ENCODE data around the gene LRP5. TPM values are rescaled to one million over a fixed set of nuclear protein-coding genes. Genes with fewer than 3 reads are reported as not detected.

The LRP5 gene
- total and polyA plus RNA-seq, 2 experiments from 2014 or later, result 26.9 to 51.1 TPM

GRCh38 chr11:68445531-68446035, 133.2 kb downstream of the LRP5 start (continued):
- no peak for TF ChIP-seq EZH2 (IDR thresholded peaks at IDR 0.05; ENCODE audit: low read depth, unreplicated experiment)
- TF ChIP-seq CTCF (conservative IDR thresholded peaks at IDR 0.05; ENCODE audit: low read depth in 2 of 2), result no peak
- TF ChIP-seq NANOG (IDR thresholded peaks at IDR 0.05; ENCODE audit: borderline replicate concordance), result no peak

- Mint-ChIP-seq H3K36me3 (ENCODE audit: low read depth) (peaks cover 22% of the 10 kb centered on the region), H3K4me1 (peaks cover 14% of the 10 kb centered on the region; the same call in 2 of the 3 replicates), H3K27me3 (ENCODE audit: insufficient read depth, low read depth, poor library complexity) (peaks cover 9% of the 10 kb centered on the region), H3K4me3 (no peak overlapping the region), H3K27ac (no peak overlapping the region; the same call in 1 of the 2 replicates), H3K9me3 (no peaks in the 10 kb centered on the region)
- Histone ChIP-seq H3K9me2 (ENCODE audit: insufficient read depth) (no peaks in the 10 kb centered on the region), H3K27me3 (ENCODE audit: insufficient read depth) (no peaks in the 10 kb centered on the region), H3K79me2 (replicated peaks; ENCODE audit: insufficient read depth) (no peaks in the 10 kb centered on the region), H3K27ac (ENCODE audit: low read depth) (no peak overlapping the region), H3K4me3 (no peak overlapping the region), H4K20me1 (replicated peaks; ENCODE audit: insufficient read depth) (no peaks in the 10 kb centered on the region), H3K36me3 (ENCODE audit: insufficient read depth) (no peaks in the 10 kb centered on the region; the same call in 1 of the 2 replicates), H3K4me2 (no peak overlapping the region), H3K4me1 (ENCODE audit: insufficient read depth) (peaks cover 10% of the 10 kb centered on the region), H3F3A (replicated peaks; ENCODE audit: low read depth) (no peaks in the 10 kb centered on the region), H2AFZ (no peak overlapping the region)
- DNase-seq (ENCODE audit: low spot score) (no peak), ATAC-seq (no peak)
- TF ChIP-seq EZH2 (IDR thresholded peaks at IDR 0.05; ENCODE audit: low read depth, unreplicated experiment), result no peak
- no peak for TF ChIP-seq ETS1 (IDR thresholded peaks at IDR 0.05)
- TF ChIP-seq POLR2AphosphoS5 (IDR thresholded peaks at IDR 0.05; ENCODE audit: low read depth), result no peak
- TF ChIP-seq REST (IDR thresholded peaks at IDR 0.05; ENCODE audit: unreplicated experiment), result no peak
- no peak for TF ChIP-seq ZNF462 (CRISPR knock-in tag; IDR thresholded peaks at IDR 0.05)
- TF ChIP-seq EZH2phosphoT487 (IDR thresholded peaks at IDR 0.05; ENCODE audit: unreplicated experiment), result no peak
- no peak for TF ChIP-seq CREB1 (CRISPR knock-in tag; IDR thresholded peaks at IDR 0.05; ENCODE audit: low read depth)
- no peak for TF ChIP-seq ZNF331 (CRISPR knock-in tag; IDR thresholded peaks at IDR 0.05; ENCODE audit: low read depth)
- TF ChIP-seq JUNB (IDR thresholded peaks at IDR 0.05; ENCODE audit: unreplicated experiment), result no peak
- no peak for TF ChIP-seq NANOG (IDR thresholded peaks at IDR 0.05; ENCODE audit: borderline replicate concordance)
Measured at GRCh38 chr11:68446046-68446725, 133.8 kb downstream of the LRP5 start.
